ENCODE data around the gene IMPDH2. TPM values are rescaled to one million over a fixed set of nuclear protein-coding genes. Genes with fewer than 3 reads are reported as not detected.

IMPDH2 gene
- total RNA-seq, 2 experiments from 2014 or later = 295 to 360 TPM

DNA sequence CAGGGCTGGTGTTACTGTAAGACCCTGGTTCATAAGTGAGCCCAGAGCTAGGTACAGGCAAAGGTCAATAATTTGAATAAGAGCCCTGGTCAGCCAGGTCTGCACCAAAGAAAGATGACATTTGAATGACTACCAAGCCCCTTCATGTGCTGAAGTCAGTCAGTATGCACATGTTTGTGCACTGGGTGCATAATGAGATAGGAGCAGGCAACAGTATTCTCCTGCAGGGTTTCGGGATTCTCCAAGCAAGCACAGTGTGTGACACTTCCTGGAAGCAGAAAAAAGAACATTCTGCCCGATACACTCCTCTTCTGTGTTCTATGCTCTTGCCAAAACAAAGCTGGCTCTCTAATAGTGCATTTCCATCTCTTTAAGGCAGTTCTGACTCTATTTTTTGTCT is 5.5 kb upstream of the IMPDH2 start:
- no peaks in the 10 kb centered on the region for H3K79me2 ChIP-seq (ENCODE audit: insufficient read depth, low read depth, low read length)
- no peaks in the 10 kb centered on the region for H3K9me2 ChIP-seq (ENCODE audit: insufficient read depth, low read length)
- no TSS peak for BruUV-seq (replicated peaks)
- intact Hi-C loops (cut with micrococcal nuclease; ENCODE audit: unreplicated experiment) = no loop called here
- no peak overlapping the region for H3K27ac ChIP-seq (ENCODE audit: low read depth, low read length, poor library complexity, severe bottlenecking)
- POLR2A ChIA-PET = interaction anchor here (0.5 to 1.4 kb wide), 2 partner anchors 86 to 438 kb away, joined by 3 to 4 read pairs; partner anchors contain the start of gene USP19
- H4K20me1 ChIP-seq (ENCODE audit: insufficient read depth, low read length) = no peaks in the 10 kb centered on the region
- peaks cover 82% of the 10 kb centered on the region for H3K36me3 ChIP-seq (ENCODE audit: insufficient read depth, low read length)
- no peaks in the 10 kb centered on the region for H3K9me3 ChIP-seq (ENCODE audit: low read length)
- CTCF ChIA-PET (ENCODE audit: unreplicated experiment) = no interaction called here
- no peak overlapping the region for H3K4me2 ChIP-seq (ENCODE audit: low read length)
- no peak overlapping the region for H2AFZ ChIP-seq (ENCODE audit: low read length)
- H3K4me3 ChIP-seq (ENCODE audit: low read depth, low read length, poor library complexity, severe bottlenecking) = no peak overlapping the region
- peaks cover under 1% of the 10 kb centered on the region for H3K4me1 ChIP-seq (ENCODE audit: insufficient read depth, low read length, poor library complexity, severe bottlenecking)
- no peak for DNase-seq (ENCODE audit: low spot score)
- TF ChIP-seq EZH2phosphoT487 (IDR thresholded peaks at IDR 0.05; ENCODE audit: borderline replicate concordance, low read depth, low read length) = no peak
- TF ChIP-seq, protein P1, sequence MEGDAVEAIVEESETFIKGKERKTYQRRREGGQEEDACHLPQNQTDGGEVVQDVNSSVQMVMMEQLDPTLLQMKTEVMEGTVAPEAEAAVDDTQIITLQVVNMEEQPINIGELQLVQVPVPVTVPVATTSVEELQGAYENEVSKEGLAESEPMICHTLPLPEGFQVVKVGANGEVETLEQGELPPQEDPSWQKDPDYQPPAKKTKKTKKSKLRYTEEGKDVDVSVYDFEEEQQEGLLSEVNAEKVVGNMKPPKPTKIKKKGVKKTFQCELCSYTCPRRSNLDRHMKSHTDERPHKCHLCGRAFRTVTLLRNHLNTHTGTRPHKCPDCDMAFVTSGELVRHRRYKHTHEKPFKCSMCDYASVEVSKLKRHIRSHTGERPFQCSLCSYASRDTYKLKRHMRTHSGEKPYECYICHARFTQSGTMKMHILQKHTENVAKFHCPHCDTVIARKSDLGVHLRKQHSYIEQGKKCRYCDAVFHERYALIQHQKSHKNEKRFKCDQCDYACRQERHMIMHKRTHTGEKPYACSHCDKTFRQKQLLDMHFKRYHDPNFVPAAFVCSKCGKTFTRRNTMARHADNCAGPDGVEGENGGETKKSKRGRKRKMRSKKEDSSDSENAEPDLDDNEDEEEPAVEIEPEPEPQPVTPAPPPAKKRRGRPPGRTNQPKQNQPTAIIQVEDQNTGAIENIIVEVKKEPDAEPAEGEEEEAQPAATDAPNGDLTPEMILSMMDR (conservative IDR thresholded peaks at IDR 0.05; ENCODE audit: low read length) = no peak

DNA sequence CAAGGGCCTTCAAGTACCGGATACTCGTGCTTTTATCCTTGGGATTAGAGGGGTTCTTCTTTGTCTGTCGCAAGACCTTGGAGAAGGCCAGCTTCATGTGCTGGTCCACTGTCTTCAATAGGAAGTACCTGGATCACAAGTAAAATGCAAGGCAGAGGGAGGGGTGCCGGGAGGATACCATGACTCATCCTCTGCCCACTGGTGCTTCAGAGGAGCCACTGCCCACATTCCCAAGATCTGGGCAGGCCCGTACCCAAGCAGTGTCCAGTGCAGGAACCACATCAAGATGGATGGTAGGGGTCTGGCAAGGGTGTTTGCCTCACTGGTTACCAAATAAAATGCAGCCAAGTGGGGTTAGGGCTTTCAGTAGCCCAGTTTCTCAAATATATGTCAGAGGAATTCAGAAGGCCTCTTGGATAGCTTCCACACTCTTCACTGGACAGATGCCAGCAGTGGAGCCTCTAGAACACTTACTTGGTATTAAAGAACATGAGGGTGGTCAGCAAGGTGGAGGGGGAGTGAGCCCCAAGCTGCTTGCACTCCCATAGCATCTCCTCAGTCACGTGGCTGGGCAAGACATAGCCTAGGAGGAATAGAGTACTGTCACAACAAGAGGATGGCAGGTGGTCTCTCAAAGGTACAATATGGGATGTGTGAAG is 3.6 kb upstream of the IMPDH2 start:
- Histone ChIP-seq H3K9me2 (ENCODE audit: insufficient read depth, low read length) (no peaks in the 10 kb centered on the region), H3K79me2 (ENCODE audit: insufficient read depth, low read depth, low read length) (peaks cover 13% of the 10 kb centered on the region), H3K4me2 (ENCODE audit: low read length) (no peak overlapping the region), H3K27ac (ENCODE audit: low read depth, low read length, poor library complexity, severe bottlenecking) (no peak overlapping the region), H3K36me3 (ENCODE audit: insufficient read depth, low read length) (peaks cover 83% of the 10 kb centered on the region), H4K20me1 (ENCODE audit: insufficient read depth, low read length) (no peaks in the 10 kb centered on the region), H3K4me3 (ENCODE audit: low read depth, low read length, poor library complexity, severe bottlenecking) (no peak overlapping the region), H3K9me3 (ENCODE audit: low read length) (no peaks in the 10 kb centered on the region), H2AFZ (ENCODE audit: low read length) (no peak overlapping the region), H3K4me1 (ENCODE audit: insufficient read depth, low read length, poor library complexity, severe bottlenecking) (peaks cover 13% of the 10 kb centered on the region)
- intact Hi-C loops (cut with micrococcal nuclease; ENCODE audit: unreplicated experiment) = no loop called here
- TF ChIP-seq EZH2phosphoT487 (IDR thresholded peaks at IDR 0.05; ENCODE audit: borderline replicate concordance, low read depth, low read length) = no peak
- TF ChIP-seq, protein P1 (conservative IDR thresholded peaks at IDR 0.05; ENCODE audit: low read length) = no peak
- no peak for DNase-seq (ENCODE audit: low spot score)
- ChIA-PET POLR2A (interaction anchor here (1.1 kb wide), 1 partner anchor 26 kb away, joined by 4 read pairs; the partner anchor contains the start of gene WDR6), CTCF (ENCODE audit: unreplicated experiment) (no interaction called here)
- BruUV-seq (replicated peaks) = no TSS peak

DNA sequence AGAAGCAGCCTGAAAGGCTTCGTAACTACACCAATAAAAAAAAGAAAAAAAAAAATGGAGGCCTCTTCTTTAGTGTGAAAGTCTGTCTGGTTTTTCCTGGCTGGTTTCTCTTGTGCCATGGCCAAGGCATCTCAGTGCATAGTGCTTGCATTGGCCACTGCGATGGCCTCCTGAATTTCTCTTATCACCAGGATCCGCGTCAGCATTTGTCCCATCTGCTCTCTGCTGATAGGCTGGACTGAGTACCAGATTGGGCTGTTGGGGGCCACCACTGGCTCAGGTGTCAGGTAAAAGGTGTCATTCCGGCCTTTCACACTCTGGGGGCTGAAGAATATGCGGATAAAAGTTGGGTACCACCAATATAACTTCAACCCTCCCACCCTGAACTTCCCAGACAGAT is 1.1 kb upstream of the IMPDH2 start:
- DNase-seq (ENCODE audit: low spot score) = no peak
- intact Hi-C loops (cut with micrococcal nuclease; ENCODE audit: unreplicated experiment) = no loop called here
- Histone ChIP-seq H4K20me1 (ENCODE audit: insufficient read depth, low read length) (no peaks in the 10 kb centered on the region), H3K4me2 (ENCODE audit: low read length) (no peak overlapping the region), H3K79me2 (ENCODE audit: insufficient read depth, low read depth, low read length) (peaks cover 20% of the 10 kb centered on the region), H3K36me3 (ENCODE audit: insufficient read depth, low read length) (peaks cover 84% of the 10 kb centered on the region), H2AFZ (ENCODE audit: low read length) (no peak overlapping the region), H3K9me3 (ENCODE audit: low read length) (no peaks in the 10 kb centered on the region), H3K9me2 (ENCODE audit: insufficient read depth, low read length) (no peaks in the 10 kb centered on the region), H3K4me3 (ENCODE audit: low read depth, low read length, poor library complexity, severe bottlenecking) (no peak overlapping the region), H3K27ac (ENCODE audit: low read depth, low read length, poor library complexity, severe bottlenecking) (no peak overlapping the region), H3K4me1 (ENCODE audit: insufficient read depth, low read length, poor library complexity, severe bottlenecking) (peaks cover 37% of the 10 kb centered on the region)
- POLR2A ChIA-PET = no interaction called here
- BruUV-seq (replicated peaks) = no TSS peak
- TF ChIP-seq EZH2phosphoT487 (IDR thresholded peaks at IDR 0.05; ENCODE audit: borderline replicate concordance, low read depth, low read length) = no peak
- TF ChIP-seq, protein P1 (conservative IDR thresholded peaks at IDR 0.05; ENCODE audit: low read length) = no peak
- CTCF ChIA-PET (ENCODE audit: unreplicated experiment) = no interaction called here
